SK-N-SH (cell line): ENCODE results near the gene FOXK1. TPM values are rescaled to one million over a fixed set of nuclear protein-coding genes. Genes with fewer than 3 reads are reported as not detected.

ENCODE experiments used
- CTCF ChIA-PET: fragments of 300-600, 350-600 bp; formaldehyde crosslinking; extraction: SDS; loops from one replicate; lab custom pipeline; 2021; lab: Yijun Ruan, JAX
- POLR2A ChIA-PET: fragments of 350-600 bp; sonication (Branson Sonifier 250); formaldehyde crosslinking; extraction: SDS; loops from one replicate; lab custom pipeline; 2020; ENCODE audit warnings: antibody characterized with exemption, inconsistent platforms; lab: Yijun Ruan, JAX
- DNase-seq: peaks from one replicate; pipeline ENCODE4 v3.0.0; 2012
- H2AFZ ChIP-seq: fragments of 200-600 bp; sonication (generic); 2 replicates; pipeline ENCODE4 v1.8.1; 2016; ENCODE audit warnings: antibody characterized with exemption, mild to moderate bottlenecking, low read depth
- H3F3A ChIP-seq: fragments of 200-600 bp; sonication (generic); replicated peaks from 2 replicates; pipeline ENCODE3; 2016; ENCODE audit warnings: antibody characterized with exemption, mild to moderate bottlenecking; ENCODE audit not compliant: insufficient read depth
- H3K27ac ChIP-seq, 2 experiments: fragments of 200-500 bp in 1 of 2; fragments of 200-600 bp in 1 of 2; sonication (Bioruptor generic) in 1 of 2; sonication (generic), shearing (Covaris generic) in 1 of 2; 2 replicates each; pipeline versions ENCODE4 v1.5.1 to v1.6.1; 2014 to 2016; ENCODE audit warnings: low read depth in 2 of 2, inconsistent platforms in 1 of 2, low read length in 1 of 2, mild to moderate bottlenecking in 1 of 2, mixed read lengths in 1 of 2
- H3K27me3 ChIP-seq: fragments of 200-600 bp; sonication (generic), shearing (Covaris generic); 2 replicates; pipeline ENCODE4 v1.6.1; 2016; ENCODE audit warnings: mixed run types; ENCODE audit not compliant: insufficient read depth
- H3K36me3 ChIP-seq, 2 experiments: fragments of 200-500 bp in 1 of 2; fragments of 200-600 bp in 1 of 2; sonication (Bioruptor generic) in 1 of 2; sonication (generic) in 1 of 2; replicated peaks in 1 of 2; 2 replicates each; pipeline versions ENCODE3 to v1.5.1; 2014 to 2016; ENCODE audit warnings: low read length in 1 of 2, mild to moderate bottlenecking in 1 of 2; ENCODE audit not compliant: insufficient read depth in 2 of 2, control insufficient read depth in 1 of 2
- H3K4me1 ChIP-seq, 2 experiments: fragments of 200-500 bp in 1 of 2; fragments of 200-600 bp in 1 of 2; sonication (Bioruptor generic) in 1 of 2; sonication (generic), shearing (Covaris generic) in 1 of 2; 2 replicates each; pipeline versions ENCODE4 v1.5.1 to v1.6.1; 2014 to 2016; ENCODE audit warnings: low read depth in 1 of 2, low read length in 1 of 2, mixed run types in 1 of 2; ENCODE audit not compliant: insufficient read depth in 2 of 2, control insufficient read depth in 1 of 2
- H3K4me2 ChIP-seq: fragments of 200-600 bp; sonication (generic), shearing (Covaris generic); 2 replicates; pipeline ENCODE4 v1.6.1; 2017; ENCODE audit warnings: mixed run types
- H3K4me3 ChIP-seq, 2 experiments: fragments of 200-500 bp in 1 of 2; fragments of 200-600 bp in 1 of 2; sonication (Bioruptor generic) in 1 of 2; sonication (generic), shearing (Covaris generic) in 1 of 2; 2 replicates each; pipeline versions ENCODE4 v1.5.1 to v1.8.1; 2014 to 2016; ENCODE audit warnings: low read depth in 2 of 2, inconsistent platforms in 1 of 2, low read length in 1 of 2, mild to moderate bottlenecking in 1 of 2, mixed read lengths in 1 of 2, moderate library complexity in 1 of 2
- H3K79me2 ChIP-seq: fragments of 200-600 bp; sonication (generic); 2 replicates; pipeline ENCODE4 v1.8.1; 2017; ENCODE audit warnings: mild to moderate bottlenecking; ENCODE audit not compliant: insufficient read depth
- H3K9ac ChIP-seq: fragments of 200-600 bp; sonication (generic); 2 replicates; pipeline ENCODE4 v1.6.1; 2017; ENCODE audit warnings: mixed run types
- H3K9me2 ChIP-seq: fragments of 200-600 bp; sonication (generic); 2 replicates; pipeline ENCODE4 v1.6.1; 2017; ENCODE audit warnings: mixed run types
- H3K9me3 ChIP-seq: fragments of 200-600 bp; sonication (generic); 2 replicates; pipeline ENCODE4 v1.6.1; 2017; ENCODE audit warnings: mixed run types, mild to moderate bottlenecking, moderate library complexity
- H4K20me1 ChIP-seq: fragments of 200-600 bp; sonication (generic); 2 replicates; pipeline ENCODE4 v1.6.1; 2017; ENCODE audit warnings: mild to moderate bottlenecking, mixed run types; ENCODE audit not compliant: insufficient read depth
- EP300 ChIP-seq, 2 experiments: IDR thresholded peaks; 2 replicates each; pipeline versions ENCODE4 v1.4.0 to v1.6.1; 2012; ENCODE audit warnings: borderline replicate concordance in 1 of 2, low read depth in 1 of 2, low read length in 1 of 2
- EZH2phosphoT487 ChIP-seq: fragments of 200-600 bp; sonication (generic); IDR thresholded peaks from 2 replicates; pipeline ENCODE4 v1.6.1; 2017; ENCODE audit warnings: low read depth, mixed run types, mild to moderate bottlenecking, antibody characterized with exemption, moderate library complexity, borderline replicate concordance
- FOXJ3 ChIP-seq: sonication (generic); formaldehyde crosslinking; IDR thresholded peaks from 2 replicates; pipeline ENCODE4 v1.5.1; 2020; ENCODE audit warnings: mild to moderate bottlenecking, missing genetic modification reagents
- FOXM1 ChIP-seq: IDR thresholded peaks from 2 replicates; pipeline ENCODE4 v1.4.0; 2012; ENCODE audit warnings: low read depth, mild to moderate bottlenecking
- GABPA ChIP-seq: IDR thresholded peaks from 2 replicates; pipeline ENCODE4 v1.4.0; 2012; ENCODE audit warnings: low read depth, mild to moderate bottlenecking
- GATA2 ChIP-seq: sonication (generic); formaldehyde crosslinking; IDR thresholded peaks from 2 replicates; pipeline ENCODE4 v1.5.0; 2020; ENCODE audit warnings: mild to moderate bottlenecking, missing genetic modification reagents
- IRF3 ChIP-seq: fragments of 150-350 bp; IDR thresholded peaks from 2 replicates; pipeline ENCODE4 v1.6.1; 2016; ENCODE audit warnings: mild to moderate bottlenecking, low read depth, low read length
- NFIC ChIP-seq: IDR thresholded peaks from 2 replicates; pipeline ENCODE4 v1.4.0; 2012; ENCODE audit warnings: borderline replicate concordance
- NRF1 ChIP-seq: IDR thresholded peaks from 2 replicates; pipeline ENCODE4 v1.6.1; 2012; ENCODE audit warnings: low read depth, mild to moderate bottlenecking, low read length
- RAD21 ChIP-seq: IDR thresholded peaks from 2 replicates; pipeline ENCODE4 v1.6.1; 2012; ENCODE audit warnings: mild to moderate bottlenecking, low read length
- RCOR1 ChIP-seq: fragments of 150-350 bp; IDR thresholded peaks from 2 replicates; pipeline ENCODE4 v1.6.1; 2017; ENCODE audit warnings: antibody characterized with exemption, low read length
- RXRA ChIP-seq: IDR thresholded peaks from 2 replicates; pipeline ENCODE4 v1.4.0; 2012; ENCODE audit warnings: low read depth, mild to moderate bottlenecking, borderline replicate concordance
- SMC3 ChIP-seq: IDR thresholded peaks from 2 replicates; pipeline ENCODE4 v1.6.1; 2012; ENCODE audit warnings: low read depth, low read length, improper control_type of control experiment
- TEAD4 ChIP-seq: IDR thresholded peaks from 2 replicates; pipeline ENCODE4 v1.4.0; 2012; ENCODE audit warnings: mild to moderate bottlenecking, borderline replicate concordance; ENCODE audit not compliant: insufficient read depth
- USF1 ChIP-seq: IDR thresholded peaks from 2 replicates; pipeline ENCODE4 v1.4.0; 2012; ENCODE audit warnings: low read depth, borderline replicate concordance
- ZBTB33 ChIP-seq: IDR thresholded peaks from 2 replicates; pipeline ENCODE4 v1.4.0; 2012; ENCODE audit warnings: low read depth, borderline replicate concordance
- WGBS: methylation state at CpG from one replicate; pipeline ENCODE4 v1.1.6; 2017; ENCODE audit warnings: low lambda C conversion rate; 5-methylcytosine and 5-hydroxymethylcytosine counted together
- polyA plus RNA-seq, 3 experiments: library from polyadenylated mRNA; depleted of rRNA; stranded (reverse); fragments of >200 nt; gene quantifications; 2 replicates each; pipeline ENCODE4 v1.2.3, GENCODE V29; 2012
- TF ChIP-seq, protein P1 (sequence below): fragments of 200-600 bp; sonication (generic); IDR thresholded peaks from 2 replicates; pipeline ENCODE4 v1.6.1; 2017; ENCODE audit warnings: antibody characterized with exemption, mild to moderate bottlenecking, moderate library complexity
- TF ChIP-seq, protein P2 (sequence below): fragments of 150-350 bp; IDR thresholded peaks from 2 replicates; pipeline ENCODE4 v1.6.1; 2017; ENCODE audit warnings: antibody characterized with exemption, low read length, low read depth, borderline replicate concordance

FOXK1 gene
- polyA plus RNA-seq, 1 of the 3 experiments (the other 2 are of a cell fraction) = 4.7 TPM

DNA sequence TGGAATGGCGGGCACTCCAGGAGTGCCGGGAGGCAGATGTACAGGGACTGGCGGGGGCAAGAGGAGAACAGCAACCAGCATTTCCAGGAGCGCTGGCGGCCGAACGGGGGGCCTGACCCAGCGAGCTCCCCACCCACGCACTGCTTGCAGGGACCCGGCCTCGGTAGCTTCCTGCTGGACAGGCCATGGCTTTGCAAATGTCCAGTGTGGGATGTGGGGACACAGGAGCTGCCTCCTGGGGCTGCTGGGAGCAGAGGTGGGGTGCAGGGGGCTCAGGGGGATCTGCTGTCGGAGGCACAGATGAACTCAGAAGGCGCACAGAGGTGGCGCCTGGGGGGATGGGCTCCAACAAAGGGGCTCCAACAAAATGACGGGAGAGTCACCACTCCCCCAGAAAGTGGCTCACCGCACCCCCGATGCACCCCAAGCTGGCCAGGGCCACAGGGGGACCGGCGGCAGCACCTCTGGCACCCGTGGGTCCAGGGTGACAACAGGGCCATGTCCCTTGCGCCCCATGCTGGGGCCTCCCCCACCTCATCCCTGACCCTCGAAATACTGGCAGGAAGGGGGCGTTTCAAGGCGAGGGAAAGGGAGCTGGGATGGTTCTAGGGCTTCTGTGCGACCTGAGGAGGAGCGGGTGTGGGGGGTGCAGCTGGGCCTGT lies 134.5 kb downstream of the FOXK1 start:
- H3K27me3 ChIP-seq = no peaks in the 10 kb centered on the region

GRCh38 chr7:4817178-4817901 lies 135.2 kb downstream of the FOXK1 start:
- 89% methylated on average over 38 of the region's 38 CpGs for WGBS
- CTCF ChIA-PET = interaction anchor here (0.6 to 6.6 kb wide), 4 partner anchors 12 to 66 kb away, joined by 3 to 38 read pairs (median 22); partner anchors contain the start of gene RADIL
- Histone ChIP-seq H3K4me2 (no peak overlapping the region), H3K79me2 (no peaks in the 10 kb centered on the region), H3K4me3 (no peak overlapping the region), H3K9ac (no peak overlapping the region), H4K20me1 (no peaks in the 10 kb centered on the region), H3K27me3 (no peaks in the 10 kb centered on the region), H3K27ac (no peak overlapping the region), H3F3A (no peaks in the 10 kb centered on the region), H3K4me1 (no peaks in the 10 kb centered on the region), H3K9me2 (no peaks in the 10 kb centered on the region), H2AFZ (no peak overlapping the region), H3K36me3 (no peaks in the 10 kb centered on the region), H3K9me3 (no peaks in the 10 kb centered on the region)
- no peak for DNase-seq
- POLR2A ChIA-PET = no interaction called here
- TF ChIP-seq ZBTB33 (no peak), RCOR1 (no peak), GABPA (no peak), RXRA (no peak), GATA2 (CRISPR knock-in tag) (no peak), EP300 (IDR thresholded peaks at IDR 0.05; ENCODE audit: borderline replicate concordance in 1 of 2, low read depth in 1 of 2, low read length in 1 of 2) (no peak), NRF1 (no peak), USF1 (no peak), RAD21 (no peak), FOXM1 (no peak), TEAD4 (no peak), EZH2phosphoT487 (no peak)
- TF ChIP-seq, protein P1, sequence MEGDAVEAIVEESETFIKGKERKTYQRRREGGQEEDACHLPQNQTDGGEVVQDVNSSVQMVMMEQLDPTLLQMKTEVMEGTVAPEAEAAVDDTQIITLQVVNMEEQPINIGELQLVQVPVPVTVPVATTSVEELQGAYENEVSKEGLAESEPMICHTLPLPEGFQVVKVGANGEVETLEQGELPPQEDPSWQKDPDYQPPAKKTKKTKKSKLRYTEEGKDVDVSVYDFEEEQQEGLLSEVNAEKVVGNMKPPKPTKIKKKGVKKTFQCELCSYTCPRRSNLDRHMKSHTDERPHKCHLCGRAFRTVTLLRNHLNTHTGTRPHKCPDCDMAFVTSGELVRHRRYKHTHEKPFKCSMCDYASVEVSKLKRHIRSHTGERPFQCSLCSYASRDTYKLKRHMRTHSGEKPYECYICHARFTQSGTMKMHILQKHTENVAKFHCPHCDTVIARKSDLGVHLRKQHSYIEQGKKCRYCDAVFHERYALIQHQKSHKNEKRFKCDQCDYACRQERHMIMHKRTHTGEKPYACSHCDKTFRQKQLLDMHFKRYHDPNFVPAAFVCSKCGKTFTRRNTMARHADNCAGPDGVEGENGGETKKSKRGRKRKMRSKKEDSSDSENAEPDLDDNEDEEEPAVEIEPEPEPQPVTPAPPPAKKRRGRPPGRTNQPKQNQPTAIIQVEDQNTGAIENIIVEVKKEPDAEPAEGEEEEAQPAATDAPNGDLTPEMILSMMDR = no peak
- TF ChIP-seq, protein P2, sequence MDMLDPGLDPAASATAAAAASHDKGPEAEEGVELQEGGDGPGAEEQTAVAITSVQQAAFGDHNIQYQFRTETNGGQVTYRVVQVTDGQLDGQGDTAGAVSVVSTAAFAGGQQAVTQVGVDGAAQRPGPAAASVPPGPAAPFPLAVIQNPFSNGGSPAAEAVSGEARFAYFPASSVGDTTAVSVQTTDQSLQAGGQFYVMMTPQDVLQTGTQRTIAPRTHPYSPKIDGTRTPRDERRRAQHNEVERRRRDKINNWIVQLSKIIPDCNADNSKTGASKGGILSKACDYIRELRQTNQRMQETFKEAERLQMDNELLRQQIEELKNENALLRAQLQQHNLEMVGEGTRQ = no peak

More for the DNA sequence above, 134.5 kb downstream of the FOXK1 start:
- DNase-seq = peak; percentile 38
- WGBS = 83% methylated on average over 21 of the region's 26 CpGs
- Histone ChIP-seq H4K20me1 (no peaks in the 10 kb centered on the region), H3K4me1 (no peaks in the 10 kb centered on the region), H3K4me3 (no peak overlapping the region), H2AFZ (no peak overlapping the region), H3K9me2 (no peaks in the 10 kb centered on the region), H3K36me3 (no peaks in the 10 kb centered on the region), H3K27ac (no peak overlapping the region), H3K9me3 (no peaks in the 10 kb centered on the region), H3K4me2 (no peak overlapping the region), H3K9ac (no peak overlapping the region), H3F3A (no peaks in the 10 kb centered on the region), H3K79me2 (no peaks in the 10 kb centered on the region)
- POLR2A ChIA-PET = no interaction called here
- CTCF ChIA-PET = interaction anchor here (0.9 to 6.6 kb wide), 4 partner anchors 13 to 323 kb away, joined by 3 to 38 read pairs (median 22); partner anchors contain the start of gene RADIL
- TF ChIP-seq GATA2 (CRISPR knock-in tag) = no peak
- no peak for TF ChIP-seq NFIC
- no peak for TF ChIP-seq FOXM1
- TF ChIP-seq SMC3 = no peak
- no peak for TF ChIP-seq IRF3
- no peak for TF ChIP-seq FOXJ3 (CRISPR knock-in tag)
